GM19023 (cell line): Measurements from ENCODE around the gene PAX3.

ENCODE experiments used
- ATAC-seq: cut with Tn5 transposase; IDR thresholded peaks from one replicate; pipeline ENCODE4 v1.9.1; 2021; ENCODE audit warnings: mild to moderate bottlenecking, moderate library complexity; ENCODE audit not compliant: unreplicated experiment

Gene PAX3

GRCh38 chr2:222311319-222311977, 12.7 kb upstream of the PAX3 start:
- ATAC-seq, result no peak

- ATAC-seq, result no peak
These were observed 12.0 kb upstream of the PAX3 start for GRCh38 chr2:222310747-222311318.

DNA sequence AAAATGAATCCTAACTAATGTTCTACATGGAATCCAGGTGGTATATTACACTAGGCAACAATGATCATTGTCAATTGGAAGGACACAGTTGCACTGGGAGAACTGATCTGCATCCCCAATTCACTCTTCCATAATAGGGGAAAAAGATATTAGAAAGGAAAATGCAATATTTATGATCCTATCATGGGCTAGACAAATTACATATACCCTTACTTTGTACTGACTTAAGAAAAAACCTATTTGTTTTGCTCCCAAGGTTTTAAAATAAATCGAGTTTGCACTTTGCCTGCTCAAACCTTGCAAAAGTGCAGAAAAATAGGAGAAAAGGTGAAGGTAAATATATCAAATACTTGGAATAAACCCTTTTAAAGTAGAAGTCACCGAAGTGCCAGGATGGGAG, 11.0 kb upstream of the PAX3 start:
- no peak for ATAC-seq

DNA sequence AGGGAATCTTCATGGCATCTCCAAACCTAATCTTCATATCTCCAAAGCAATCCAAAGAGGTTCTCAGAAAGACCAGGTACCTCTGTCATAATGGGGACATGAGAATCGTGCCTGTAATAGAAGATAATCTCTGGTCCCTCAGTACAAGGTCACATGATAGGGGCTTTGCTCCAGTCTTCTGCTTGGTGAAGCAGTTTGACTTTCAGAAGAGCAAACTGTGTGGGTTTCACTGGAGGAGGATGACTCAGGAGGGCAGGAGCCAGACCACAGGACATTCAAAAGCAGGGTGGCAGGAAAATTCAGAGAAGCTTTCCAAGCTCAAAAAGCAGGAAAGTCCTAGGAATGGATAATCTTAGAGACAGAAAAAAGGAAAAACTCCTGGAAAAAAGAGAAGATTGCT, 10.6 kb upstream of the PAX3 start:
- ATAC-seq, result no peak

- ATAC-seq, result no peak
These were observed 9.4 kb upstream of the PAX3 start for GRCh38 chr2:222307978-222308730.

DNA sequence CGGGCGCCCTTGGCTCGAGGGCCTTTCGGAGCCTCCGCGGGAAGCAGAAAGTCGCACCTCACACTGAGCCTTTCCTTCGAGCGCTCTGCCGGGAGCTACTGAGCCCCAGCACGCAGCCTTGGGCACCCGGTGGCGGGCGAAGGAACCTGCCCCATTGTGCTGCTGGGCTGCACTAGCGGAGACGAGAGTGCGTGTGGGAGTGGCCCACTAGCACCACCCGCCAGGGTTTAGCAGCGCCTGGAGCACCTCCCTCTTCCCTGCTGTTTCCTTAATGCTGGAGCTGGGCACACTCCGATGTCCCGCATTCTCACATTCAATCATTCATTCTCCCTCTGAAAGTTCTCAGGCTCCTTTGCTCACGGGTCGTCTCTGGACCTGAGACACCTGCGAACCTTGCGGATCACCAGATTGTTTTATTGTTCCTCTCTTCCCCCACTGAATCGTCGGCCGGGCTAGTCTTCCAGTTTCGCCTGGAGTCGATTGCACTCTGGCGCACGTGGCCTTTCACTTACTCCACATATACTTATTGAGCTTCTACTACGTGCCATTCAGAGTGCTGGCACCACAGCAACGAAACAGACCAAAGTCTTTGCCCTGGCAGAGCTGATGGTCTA, 8.5 kb upstream of the PAX3 start:
- no peak for ATAC-seq

- ATAC-seq, result no peak
These were observed 7.8 kb upstream of the PAX3 start for GRCh38 chr2:222306393-222307142.

DNA sequence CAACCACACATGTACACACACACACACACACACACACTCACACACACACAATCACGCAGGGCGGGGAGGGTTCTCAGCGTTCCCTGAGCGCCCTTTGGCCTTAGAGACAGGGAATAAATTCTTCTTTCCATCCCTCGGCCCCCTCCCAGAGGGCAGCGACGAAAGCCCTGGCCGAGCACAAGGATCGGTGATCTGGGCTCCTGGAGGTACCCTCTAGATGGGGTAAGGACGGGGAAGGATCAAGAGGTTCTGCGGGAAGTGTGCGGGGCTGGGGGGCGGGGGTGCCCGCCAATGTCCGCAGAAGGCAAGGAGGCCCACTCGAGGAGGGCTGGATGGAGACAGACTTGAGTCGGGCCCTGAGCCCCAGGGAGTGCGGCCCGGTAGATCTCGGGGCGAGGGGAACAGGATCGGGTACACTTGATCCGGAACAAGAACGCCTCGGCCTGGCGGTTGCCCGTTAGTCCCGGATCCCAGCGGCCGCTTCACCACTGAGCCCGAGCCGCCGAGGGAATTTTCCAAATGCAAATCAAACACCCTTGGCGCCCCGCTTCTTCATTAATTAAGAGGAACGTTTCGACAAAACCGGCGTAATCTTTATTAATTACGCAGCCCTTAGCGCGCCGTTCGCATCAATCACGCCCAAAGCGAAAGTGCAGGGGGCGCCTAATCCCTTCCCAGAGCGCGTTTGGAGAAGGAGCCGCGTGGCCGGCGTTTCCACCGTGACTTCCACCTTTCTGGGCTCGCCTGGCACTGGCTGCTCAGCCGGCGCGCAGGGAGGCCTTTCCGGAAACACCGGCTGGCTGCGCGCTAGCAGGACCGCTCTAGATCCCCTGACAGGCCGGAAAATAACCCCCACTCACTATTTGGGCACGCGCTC, 7.0 kb upstream of the PAX3 start:
- ATAC-seq, result no peak

DNA sequence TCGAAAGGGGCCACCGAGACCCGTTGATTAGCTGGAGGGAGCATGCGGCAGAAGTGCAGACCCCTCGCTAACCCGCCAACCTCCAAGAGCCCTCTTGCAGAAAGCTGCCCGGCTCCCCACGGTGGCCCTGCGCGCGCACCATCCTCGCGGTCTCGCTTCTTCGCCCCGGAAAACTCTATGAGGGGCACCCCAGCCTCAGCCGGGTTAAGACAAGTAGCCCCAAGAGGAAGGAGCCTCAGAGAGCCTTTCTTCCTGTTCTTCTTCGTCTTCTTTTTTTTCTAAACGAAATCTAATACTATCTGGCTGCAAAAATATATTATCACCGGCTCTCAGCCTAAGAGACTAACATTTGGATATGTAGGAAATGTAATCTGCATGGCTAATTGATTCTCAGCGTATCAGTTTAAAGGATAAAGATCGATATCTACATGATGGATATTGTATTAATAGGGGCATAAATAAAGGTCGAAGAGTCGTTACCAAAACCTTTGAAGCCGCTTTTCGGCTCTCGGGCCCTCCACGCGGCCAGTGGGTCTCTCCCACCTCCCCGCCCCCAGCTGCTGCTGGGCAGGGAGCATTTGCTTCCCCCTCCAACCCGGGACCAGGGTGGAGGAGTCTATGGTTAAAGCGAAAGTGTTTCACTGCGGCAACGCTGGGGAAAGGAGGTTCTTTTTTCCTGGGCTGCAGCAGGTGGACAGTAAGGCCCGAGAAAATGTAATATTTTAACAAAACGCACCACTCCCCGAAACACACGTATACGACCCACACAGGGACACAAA, 6.1 kb upstream of the PAX3 start:
- no peak for ATAC-seq

- ATAC-seq, result no peak
These were observed 5.3 kb upstream of the PAX3 start for GRCh38 chr2:222303828-222304736.

DNA sequence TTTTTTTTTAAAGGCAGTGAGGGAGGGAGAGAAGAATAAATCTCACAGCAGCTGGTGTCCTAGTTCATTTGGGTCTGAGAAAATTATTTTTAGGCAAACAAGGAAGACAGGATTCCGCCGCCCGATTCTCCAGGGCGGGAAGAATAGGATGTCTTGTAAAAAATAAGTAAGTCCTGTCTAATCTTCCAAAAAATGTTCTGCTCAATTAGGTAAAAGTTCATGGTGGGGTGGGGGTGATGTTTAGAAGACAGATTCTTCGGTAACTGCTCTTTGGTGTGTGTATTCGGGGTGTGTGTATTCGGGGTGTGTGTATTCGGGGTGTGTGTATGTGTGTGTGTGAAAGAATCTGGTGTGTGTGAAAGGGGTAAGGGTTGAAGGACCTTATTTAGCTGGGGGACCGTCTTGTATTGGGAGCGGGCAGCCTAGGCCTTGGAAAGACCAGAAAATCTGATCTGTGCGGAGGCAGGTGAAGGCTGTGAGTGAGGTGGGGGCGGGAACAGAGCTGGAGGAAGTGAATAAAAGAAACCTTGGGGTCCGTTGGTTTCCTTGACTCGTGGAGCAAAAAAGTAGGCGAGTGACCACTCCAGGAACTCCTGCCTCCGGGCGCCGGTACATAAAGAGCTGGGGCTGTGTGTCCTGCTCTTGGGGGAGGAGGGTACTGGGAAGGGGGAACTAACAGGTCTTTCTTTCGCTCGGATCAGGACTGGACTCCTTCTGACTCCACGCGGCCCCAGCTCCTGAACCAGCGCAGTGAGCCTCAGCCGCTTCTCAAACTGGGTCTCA, 4.4 kb upstream of the PAX3 start:
- no peak for ATAC-seq

GRCh38 chr2:222302178-222303018, 3.6 kb upstream of the PAX3 start:
- ATAC-seq, result no peak

DNA sequence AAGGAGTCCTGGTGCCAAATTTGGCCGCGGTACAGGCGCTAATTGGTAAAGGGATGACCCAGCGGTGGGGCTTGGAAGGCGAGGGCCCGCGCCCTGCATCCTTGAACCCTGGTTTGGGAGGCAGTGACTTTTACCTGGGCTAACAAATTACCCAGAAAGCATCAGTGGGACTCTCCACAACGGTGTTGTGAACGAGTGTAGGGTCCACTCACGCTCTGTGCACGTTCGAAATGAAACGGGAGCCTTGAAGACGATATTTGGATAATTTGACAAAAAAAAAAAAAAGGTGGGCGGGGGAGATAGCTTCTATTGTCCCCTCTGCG, 3.0 kb upstream of the PAX3 start:
- ATAC-seq, result no peak

GRCh38 chr2:222301053-222301795, 2.4 kb upstream of the PAX3 start:
- no peak for ATAC-seq

DNA sequence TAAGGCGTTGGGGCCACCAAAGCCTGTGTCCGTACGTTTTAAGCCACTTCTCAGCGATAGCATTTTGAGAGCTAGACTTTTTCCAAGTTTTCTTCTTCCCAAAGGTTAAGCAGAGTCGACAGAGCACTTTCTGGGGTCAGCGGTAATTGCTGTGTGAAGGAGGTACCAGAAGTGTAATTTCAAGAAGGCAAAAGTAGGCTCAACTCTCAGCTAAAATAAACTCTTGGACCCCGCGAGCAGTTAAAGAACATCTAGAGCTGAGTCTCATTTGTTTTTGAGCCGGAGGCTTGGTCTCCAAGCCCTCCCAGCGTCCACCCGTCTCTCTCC, 1.9 kb upstream of the PAX3 start:
- ATAC-seq, result no peak
